ENCODE measurements around the gene IL25.

Gene IL25

DNA sequence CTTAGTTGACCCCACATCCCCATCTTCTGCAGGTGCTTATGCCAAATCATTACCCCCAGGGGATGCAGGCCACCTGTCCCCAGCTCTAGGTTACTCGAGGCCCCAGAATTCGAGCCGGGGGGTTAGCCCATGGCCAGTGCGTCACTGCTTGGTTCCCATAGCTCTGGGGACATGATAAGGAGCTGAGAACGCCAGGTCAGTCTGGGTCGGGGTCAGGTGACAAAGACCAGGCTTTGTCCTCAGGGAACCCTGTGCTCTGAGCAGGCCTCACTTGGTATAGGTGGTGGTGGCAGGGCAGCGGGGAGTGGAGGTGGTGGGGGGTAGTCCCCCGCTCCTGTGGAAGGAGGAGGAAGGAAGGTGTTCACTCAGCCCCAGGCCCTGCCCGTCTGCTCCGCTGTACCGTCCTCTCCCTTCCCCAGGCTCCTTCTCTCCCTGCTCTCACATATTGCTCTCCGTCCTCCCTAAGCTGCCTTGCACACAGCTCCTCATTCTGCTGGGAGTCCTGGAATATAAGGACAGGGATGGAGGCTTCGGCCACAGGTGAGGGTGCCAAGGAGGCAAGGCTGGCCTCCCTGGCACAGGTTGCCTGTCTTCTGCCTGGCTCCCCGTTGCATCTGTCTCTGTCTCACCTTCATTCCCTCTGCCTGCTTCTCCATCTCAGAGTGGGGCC lies 37.5 kb downstream of the IL25 start:
- WGBS (ENCODE audit: extremely low coverage, insufficient coverage, insufficient read length), result no CpG with 5 or more reads among the region's 14 CpGs
- H3K14ac ChIP-seq (ENCODE audit: low read length), result no peak overlapping the region
- no peak overlapping the region for H3K4ac ChIP-seq (ENCODE audit: low read depth, low read length)
- no peak overlapping the region for H4K91ac ChIP-seq (ENCODE audit: low read depth, low read length)
- no peaks in the 10 kb centered on the region for H3K36me3 ChIP-seq (ENCODE audit: control insufficient read depth in 1 of 2, insufficient read depth in 2 of 2, low read length in 2 of 2)
- no peak overlapping the region for H2BK5ac ChIP-seq (ENCODE audit: low read depth, low read length, poor library complexity)
- H4K8ac ChIP-seq (ENCODE audit: low read depth, low read length), result no peak overlapping the region
- no peak overlapping the region for H3K18ac ChIP-seq (ENCODE audit: low read length)
- no peak overlapping the region for H4K12ac ChIP-seq (ENCODE audit: low read depth, low read length)
- no peaks in the 10 kb centered on the region for H3K79me2 ChIP-seq (ENCODE audit: control insufficient read depth, insufficient read depth, low read length, poor library complexity)
- H3K79me1 ChIP-seq (ENCODE audit: low read length), result no peaks in the 10 kb centered on the region
- H3K4me2 ChIP-seq (ENCODE audit: low read length), result no peak overlapping the region
- DNase-seq, result no peak
- peaks cover 2 to 4% of the 10 kb centered on the region in 2 experiments for H3K4me1 ChIP-seq (ENCODE audit: control insufficient read depth in 1 of 2, insufficient read depth in 2 of 2, low read length in 2 of 2)
- H3K27ac ChIP-seq (ENCODE audit: low read depth, low read length), result no peak overlapping the region
- H2AFZ ChIP-seq (ENCODE audit: insufficient read depth, low read length, poor library complexity), result no peak overlapping the region
- no peak overlapping the region for H3K23ac ChIP-seq (ENCODE audit: low read length)
- no peaks in the 10 kb centered on the region for H3K9me3 ChIP-seq (ENCODE audit: insufficient read depth, low read depth, low read length)
- no peak overlapping the region for H2AK5ac ChIP-seq (ENCODE audit: low read length)
- H2BK12ac ChIP-seq (ENCODE audit: low read length), result no peak overlapping the region
- H3K4me3 ChIP-seq (ENCODE audit: low read depth, low read length), result no peak overlapping the region
- no peak overlapping the region for H3K9ac ChIP-seq (ENCODE audit: low read length)
- H3K27me3 ChIP-seq (ENCODE audit: insufficient read depth, low read length), result no peaks in the 10 kb centered on the region
- no peak overlapping the region for H2BK120ac ChIP-seq (ENCODE audit: insufficient read depth, low read length, poor library complexity)

DNA sequence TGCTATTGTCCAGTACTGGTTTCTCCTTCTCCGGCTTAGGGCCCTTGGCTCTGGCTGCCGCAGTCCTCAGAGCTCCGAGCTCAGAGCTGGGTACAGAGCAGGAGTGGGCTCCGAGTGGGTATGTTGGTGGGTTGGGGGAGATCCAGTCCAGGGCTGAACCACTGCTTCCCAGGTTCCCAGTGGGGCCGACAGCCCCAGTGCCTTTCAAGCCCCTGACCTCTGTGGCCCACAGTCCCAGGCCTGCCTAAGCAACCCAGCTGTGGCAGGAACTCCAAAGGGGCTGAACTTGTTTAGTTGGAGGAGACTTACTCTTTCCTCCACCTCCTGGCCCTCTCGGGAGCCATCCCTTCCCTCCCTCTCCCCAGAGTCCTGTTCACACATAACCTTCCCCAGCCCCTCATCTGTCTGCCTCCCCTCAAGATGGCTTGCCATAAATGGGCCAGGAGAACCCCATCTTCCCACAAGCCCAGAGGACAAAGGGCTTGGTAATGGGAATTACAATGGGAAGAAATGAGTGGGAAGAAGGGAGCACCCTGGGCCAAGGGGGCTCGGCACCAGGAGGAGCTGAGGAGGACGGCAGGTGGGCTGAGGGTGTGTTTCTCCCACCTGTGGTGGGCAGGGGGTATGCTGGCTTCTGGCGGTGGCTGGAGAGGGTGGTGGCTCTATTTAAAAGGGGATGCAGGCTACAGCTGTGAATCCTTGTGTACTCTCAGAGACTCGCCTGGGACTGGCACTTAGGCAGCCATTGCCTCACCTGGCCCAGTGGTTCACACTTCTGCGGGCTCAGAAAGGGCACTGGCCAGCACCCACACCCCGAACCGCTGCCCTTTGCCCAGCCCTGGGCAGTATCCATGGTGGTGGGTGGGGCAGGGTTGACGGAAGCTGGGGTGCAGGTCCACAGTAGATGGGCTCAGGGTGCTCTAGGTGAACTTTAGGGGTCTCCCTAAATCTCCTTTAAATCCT lies 39.2 kb downstream of the IL25 start:
- H3K23ac ChIP-seq (ENCODE audit: low read length), result no peak overlapping the region
- no peak overlapping the region for H3K14ac ChIP-seq (ENCODE audit: low read length)
- H3K4me1 ChIP-seq (ENCODE audit: control insufficient read depth in 1 of 2, insufficient read depth in 2 of 2, low read length in 2 of 2), result peaks cover 2 to 4% of the 10 kb centered on the region in 2 experiments
- no peaks in the 10 kb centered on the region for H3K27me3 ChIP-seq (ENCODE audit: insufficient read depth, low read length)
- no peak overlapping the region for H2BK5ac ChIP-seq (ENCODE audit: low read depth, low read length, poor library complexity)
- no peaks in the 10 kb centered on the region for H3K79me1 ChIP-seq (ENCODE audit: low read length)
- no peak overlapping the region for H4K91ac ChIP-seq (ENCODE audit: low read depth, low read length)
- DNase-seq, result no peak
- no peaks in the 10 kb centered on the region for H3K79me2 ChIP-seq (ENCODE audit: control insufficient read depth, insufficient read depth, low read length, poor library complexity)
- no peak overlapping the region for H2AK5ac ChIP-seq (ENCODE audit: low read length)
- no peaks in the 10 kb centered on the region for H3K36me3 ChIP-seq (ENCODE audit: control insufficient read depth in 1 of 2, insufficient read depth in 2 of 2, low read length in 2 of 2)
- H4K12ac ChIP-seq (ENCODE audit: low read depth, low read length), result no peak overlapping the region
- no peak overlapping the region for H2BK12ac ChIP-seq (ENCODE audit: low read length)
- no peak overlapping the region for H3K4me2 ChIP-seq (ENCODE audit: low read length)
- no peak overlapping the region for H2BK120ac ChIP-seq (ENCODE audit: insufficient read depth, low read length, poor library complexity)
- H3K9me3 ChIP-seq (ENCODE audit: insufficient read depth, low read depth, low read length), result no peaks in the 10 kb centered on the region
- no CpG with 5 or more reads among the region's 14 CpGs for WGBS (ENCODE audit: extremely low coverage, insufficient coverage, insufficient read length)
- no peak overlapping the region for H4K8ac ChIP-seq (ENCODE audit: low read depth, low read length)
- H3K27ac ChIP-seq (ENCODE audit: low read depth, low read length), result no peak overlapping the region
- no peak overlapping the region for H3K4me3 ChIP-seq (ENCODE audit: low read depth, low read length)
- no peak overlapping the region for H3K18ac ChIP-seq (ENCODE audit: low read length)
- no peak overlapping the region for H2AFZ ChIP-seq (ENCODE audit: insufficient read depth, low read length, poor library complexity)
- no peak overlapping the region for H3K9ac ChIP-seq (ENCODE audit: low read length)
- H3K4ac ChIP-seq (ENCODE audit: low read depth, low read length), result no peak overlapping the region

DNA sequence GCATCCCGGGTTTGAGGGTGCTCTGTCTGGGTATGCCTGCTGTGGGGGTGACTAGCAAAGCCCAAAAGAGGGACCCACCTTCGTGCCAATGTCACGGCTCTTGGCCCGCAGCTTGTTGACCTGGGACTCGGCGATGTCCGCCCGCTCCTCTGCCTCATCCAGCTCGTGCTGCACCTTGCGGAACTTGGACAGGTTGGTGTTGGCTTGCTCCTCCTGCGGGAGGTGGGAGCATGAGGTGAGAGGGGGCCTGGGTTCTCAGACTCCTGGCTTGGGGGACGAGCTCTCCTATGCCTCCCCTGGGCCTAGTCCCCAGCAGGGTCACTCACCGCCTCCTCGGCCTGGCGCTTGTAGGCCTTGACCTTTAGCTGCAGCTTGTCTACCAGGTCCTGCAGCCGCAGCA lies 41.1 kb downstream of the IL25 start:
- no peaks in the 10 kb centered on the region for H3K9me3 ChIP-seq (ENCODE audit: insufficient read depth, low read depth, low read length)
- no peak overlapping the region for H3K9ac ChIP-seq (ENCODE audit: low read length)
- no peak overlapping the region for H3K4ac ChIP-seq (ENCODE audit: low read depth, low read length)
- peaks cover 2 to 4% of the 10 kb centered on the region in 2 experiments for H3K4me1 ChIP-seq (ENCODE audit: control insufficient read depth in 1 of 2, insufficient read depth in 2 of 2, low read length in 2 of 2)
- no peak overlapping the region for H4K91ac ChIP-seq (ENCODE audit: low read depth, low read length)
- H4K12ac ChIP-seq (ENCODE audit: low read depth, low read length), result no peak overlapping the region
- no peak overlapping the region for H3K27ac ChIP-seq (ENCODE audit: low read depth, low read length)
- H4K8ac ChIP-seq (ENCODE audit: low read depth, low read length), result no peak overlapping the region
- H3K14ac ChIP-seq (ENCODE audit: low read length), result no peak overlapping the region
- H3K23ac ChIP-seq (ENCODE audit: low read length), result no peak overlapping the region
- no peak overlapping the region for H2AK5ac ChIP-seq (ENCODE audit: low read length)
- DNase-seq, result no peak
- no peaks in the 10 kb centered on the region for H3K79me2 ChIP-seq (ENCODE audit: control insufficient read depth, insufficient read depth, low read length, poor library complexity)
- H3K27me3 ChIP-seq (ENCODE audit: insufficient read depth, low read length), result no peaks in the 10 kb centered on the region
- H3K4me2 ChIP-seq (ENCODE audit: low read length), result no peak overlapping the region
- no peak overlapping the region for H2BK120ac ChIP-seq (ENCODE audit: insufficient read depth, low read length, poor library complexity)
- no CpG with 5 or more reads among the region's 16 CpGs for WGBS (ENCODE audit: extremely low coverage, insufficient coverage, insufficient read length)
- H3K4me3 ChIP-seq (ENCODE audit: low read depth, low read length), result no peak overlapping the region
- H3K79me1 ChIP-seq (ENCODE audit: low read length), result no peaks in the 10 kb centered on the region
- H3K36me3 ChIP-seq (ENCODE audit: control insufficient read depth in 1 of 2, insufficient read depth in 2 of 2, low read length in 2 of 2), result no peaks in the 10 kb centered on the region
- no peak overlapping the region for H2BK12ac ChIP-seq (ENCODE audit: low read length)
- no peak overlapping the region for H2AFZ ChIP-seq (ENCODE audit: insufficient read depth, low read length, poor library complexity)
- no peak overlapping the region for H2BK5ac ChIP-seq (ENCODE audit: low read depth, low read length, poor library complexity)
- no peak overlapping the region for H3K18ac ChIP-seq (ENCODE audit: low read length)

- peaks cover 2 to 4% of the 10 kb centered on the region in 2 experiments for H3K4me1 ChIP-seq (ENCODE audit: control insufficient read depth in 1 of 2, insufficient read depth in 2 of 2, low read length in 2 of 2)
- no peak overlapping the region for H2AFZ ChIP-seq (ENCODE audit: insufficient read depth, low read length, poor library complexity)
- no peaks in the 10 kb centered on the region for H3K36me3 ChIP-seq (ENCODE audit: control insufficient read depth in 1 of 2, insufficient read depth in 2 of 2, low read length in 2 of 2)
- no peak for DNase-seq
- H3K4me2 ChIP-seq (ENCODE audit: low read length), result no peak overlapping the region
- H3K27me3 ChIP-seq (ENCODE audit: insufficient read depth, low read length), result no peaks in the 10 kb centered on the region
- no peak overlapping the region for H3K14ac ChIP-seq (ENCODE audit: low read length)
- H4K91ac ChIP-seq (ENCODE audit: low read depth, low read length), result no peak overlapping the region
- no peaks in the 10 kb centered on the region for H3K79me1 ChIP-seq (ENCODE audit: low read length)
- H2BK120ac ChIP-seq (ENCODE audit: insufficient read depth, low read length, poor library complexity), result no peak overlapping the region
- no peak overlapping the region for H3K4me3 ChIP-seq (ENCODE audit: low read depth, low read length)
- H3K27ac ChIP-seq (ENCODE audit: low read depth, low read length), result no peak overlapping the region
- no peak overlapping the region for H3K9ac ChIP-seq (ENCODE audit: low read length)
- no peak overlapping the region for H3K4ac ChIP-seq (ENCODE audit: low read depth, low read length)
- H2AK5ac ChIP-seq (ENCODE audit: low read length), result no peak overlapping the region
- no peak overlapping the region for H3K18ac ChIP-seq (ENCODE audit: low read length)
- no peaks in the 10 kb centered on the region for H3K9me3 ChIP-seq (ENCODE audit: insufficient read depth, low read depth, low read length)
- WGBS (ENCODE audit: extremely low coverage, insufficient coverage, insufficient read length), result no CpG with 5 or more reads among the region's 3 CpGs
- H4K12ac ChIP-seq (ENCODE audit: low read depth, low read length), result no peak overlapping the region
- no peak overlapping the region for H2BK5ac ChIP-seq (ENCODE audit: low read depth, low read length, poor library complexity)
- no peaks in the 10 kb centered on the region for H3K79me2 ChIP-seq (ENCODE audit: control insufficient read depth, insufficient read depth, low read length, poor library complexity)
- no peak overlapping the region for H3K23ac ChIP-seq (ENCODE audit: low read length)
- H4K8ac ChIP-seq (ENCODE audit: low read depth, low read length), result no peak overlapping the region
- no peak overlapping the region for H2BK12ac ChIP-seq (ENCODE audit: low read length)
Observed at GRCh38 chr14:23414254-23414653, 41.6 kb downstream of the IL25 start.
